Posterior vena cava (tissue), 2 donors: Measurements from ENCODE around the gene PDE6G. TPM values are rescaled to one million over a fixed set of nuclear protein-coding genes. Genes with fewer than 3 reads are reported as not detected.
A peak's percentile ranks its signal among the peaks of the same experiment; 100 is the strongest.
"Not testable (repeated sequence)": the region's sequence is repeated elsewhere in the genome, so short reads cannot be mapped to it uniquely, and the experiment has no call there.

Source experiments
- DNase-seq: peaks from one replicate; pipeline ENCODE4 v3.0.0-alpha.2; 2020; ENCODE audit warnings: low spot score
- intact Hi-C, 2 donors: fragments of 100-400 bp; cut with DNase I; formaldehyde crosslinking; loops; one replicate each; pipeline versions ENCODE4 v1.14.1 to v1.14.2; 2022 to 2023
- total RNA-seq, 2 donors: library from RNA; stranded (reverse); fragmentation: NEBNext Ultra II Directional; extraction: Animal tissue kit (Norgen Biotek cat#: 25700); gene quantifications; one replicate each; pipeline ENCODE4 v1.2.1, GENCODE V29; 2021
- donor health status: DM: yes; HTN: yes; CAD: no.
- donor health status: DM: yes; HTN: yes; CAD: no.

Gene PDE6G
- total RNA-seq, 2 donors from 2014 or later = not detected

DNA sequence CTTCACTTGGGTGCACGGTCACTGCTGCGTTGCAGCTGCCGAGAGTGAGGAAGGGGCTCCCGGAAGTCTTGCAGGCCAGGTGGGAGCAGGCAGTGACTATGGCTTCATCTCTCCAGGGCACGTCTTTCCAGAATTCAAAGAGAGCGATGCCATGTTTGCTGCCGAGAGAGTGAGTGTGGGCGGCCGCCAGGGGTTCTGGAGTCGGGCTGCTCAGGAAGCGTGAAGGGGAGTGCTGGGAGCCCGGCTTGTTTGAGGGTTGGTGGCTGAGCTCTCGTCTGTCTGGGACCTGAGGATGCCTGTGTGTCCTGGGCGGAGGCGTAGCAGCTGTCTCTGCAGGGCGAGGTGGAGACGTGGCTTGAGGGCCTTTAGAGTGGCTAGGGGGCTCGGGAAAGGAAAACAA lies 33.7 kb upstream of the PDE6G start:
- intact Hi-C loops = no loop called here
- DNase-seq = no peak

DNA sequence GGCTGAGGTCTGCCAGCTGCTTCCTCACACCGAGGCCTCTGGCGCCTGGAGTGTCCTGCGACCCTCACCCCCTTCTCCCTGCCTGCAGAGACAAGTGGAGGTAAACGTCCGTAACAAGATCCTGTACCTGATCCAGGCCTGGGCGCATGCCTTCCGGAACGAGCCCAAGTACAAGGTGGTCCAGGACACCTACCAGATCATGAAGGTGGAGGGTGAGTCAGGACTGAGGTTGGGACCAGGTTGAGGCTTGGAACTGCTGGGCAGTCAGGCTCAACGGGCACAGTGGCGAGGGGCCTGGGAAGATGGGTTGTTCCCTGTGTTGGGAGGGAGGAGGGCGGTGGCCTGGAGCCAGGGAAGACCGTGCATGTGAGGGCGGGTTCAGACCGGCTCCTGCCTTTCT lies 32.3 kb upstream of the PDE6G start:
- intact Hi-C loops = no loop called here
- peak; percentile 73 for DNase-seq

DNA sequence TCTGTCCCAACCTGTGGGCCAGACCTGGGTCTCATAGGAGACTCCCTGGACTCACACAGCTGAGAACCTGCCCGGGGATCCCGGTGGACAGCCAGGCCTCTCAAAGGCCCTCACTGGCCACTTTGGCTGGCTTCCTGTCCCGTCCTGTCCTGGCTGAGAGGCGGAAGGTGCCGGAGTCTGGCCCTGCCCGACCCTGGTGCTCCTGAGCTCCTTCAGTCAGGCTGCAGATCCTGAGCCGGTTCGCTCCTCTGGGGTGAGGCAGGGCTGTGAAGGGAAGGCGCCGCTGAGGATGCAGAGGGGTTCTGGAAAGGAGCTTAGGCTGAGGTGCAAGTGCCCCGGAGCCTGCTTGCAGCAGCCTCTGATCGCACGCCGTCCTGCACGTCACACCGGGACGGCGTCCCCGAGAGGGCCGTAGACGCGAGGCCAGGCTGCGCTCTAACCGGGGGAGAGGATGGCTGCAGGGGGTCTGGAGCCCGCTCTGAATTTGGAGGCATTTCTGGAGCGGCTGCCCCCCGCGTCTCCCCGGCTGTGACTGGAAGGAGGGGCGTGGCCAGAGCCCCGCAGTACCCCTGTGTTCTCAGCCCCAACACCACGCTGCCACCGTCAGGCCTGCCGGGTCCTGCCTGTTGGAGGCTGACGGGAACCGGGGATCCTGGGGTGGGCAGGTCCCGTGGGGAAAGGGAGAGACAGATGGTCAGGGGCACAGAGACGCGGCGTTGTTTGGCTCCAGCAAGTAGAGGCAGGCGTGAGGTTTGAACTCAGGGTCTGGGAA lies 31.6 kb upstream of the PDE6G start:
- no peak for DNase-seq
- intact Hi-C loops = no loop called here

DNA sequence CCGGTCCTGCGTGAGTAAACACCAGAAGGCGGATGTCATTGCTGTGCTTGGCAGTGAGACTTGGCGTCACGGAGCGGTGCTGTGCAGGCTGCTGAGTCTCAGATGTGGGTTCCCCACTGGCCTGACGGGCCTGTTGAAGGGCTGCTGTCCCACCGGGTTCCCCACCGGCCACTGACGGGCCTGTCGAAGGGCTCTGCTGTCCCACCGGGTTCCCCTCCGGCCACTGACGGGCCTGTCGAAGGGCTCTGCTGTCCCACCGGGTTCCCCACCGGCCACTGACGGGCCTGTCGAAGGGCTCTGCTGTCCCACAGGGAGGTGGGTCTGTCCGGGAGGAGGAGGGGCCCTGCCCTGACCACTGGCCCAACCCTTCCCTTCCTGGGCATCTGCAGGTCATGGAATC lies 30.3 kb upstream of the PDE6G start:
- no peak for DNase-seq
- intact Hi-C loops = no loop called here

DNA sequence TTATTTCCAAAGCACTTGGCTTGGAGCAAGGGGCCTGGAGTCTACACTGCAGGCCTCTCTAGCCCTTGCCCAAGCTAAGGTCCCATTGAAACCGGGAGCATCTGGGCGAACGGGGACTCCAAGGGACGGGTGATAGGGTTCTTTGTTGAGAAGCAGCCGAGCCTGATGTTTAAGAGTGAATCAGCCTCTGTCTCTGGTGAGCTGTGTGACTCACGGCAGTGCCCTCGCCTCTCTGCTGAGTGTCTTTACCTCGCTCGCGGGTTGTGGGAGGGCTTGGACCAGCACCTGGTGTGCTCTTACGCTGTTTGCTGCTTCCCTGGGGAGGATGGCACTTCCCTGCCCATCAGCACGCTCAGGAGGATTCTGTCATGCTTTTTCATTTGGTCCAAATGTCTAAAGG lies 28.8 kb upstream of the PDE6G start:
- no peak for DNase-seq

DNA sequence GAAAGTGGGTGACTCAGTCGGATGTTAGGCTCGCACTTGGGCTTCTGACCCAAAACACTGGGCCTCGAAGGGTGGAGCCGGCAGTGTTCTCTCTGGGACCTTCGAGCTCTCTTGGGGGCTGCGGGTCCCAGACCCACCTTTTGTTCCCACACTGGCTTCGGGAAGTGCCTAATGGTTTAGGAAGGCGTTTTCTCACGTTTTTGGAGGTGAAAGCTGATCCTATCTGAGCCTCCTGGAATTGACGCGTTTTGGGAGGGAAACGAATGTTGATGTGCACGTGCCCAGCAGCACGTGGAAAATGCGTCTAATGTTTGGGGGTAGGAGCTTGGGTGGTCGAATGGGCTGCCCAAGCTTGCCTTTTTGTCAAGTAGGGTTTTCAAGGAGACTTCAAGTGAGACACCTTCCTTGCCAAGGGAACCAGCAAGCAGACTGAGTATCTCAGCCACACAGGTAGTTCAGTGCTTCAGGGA lies 28.1 kb upstream of the PDE6G start:
- DNase-seq = no peak
- intact Hi-C loops = no loop called here

More for the DNA sequence above, 28.8 kb upstream of the PDE6G start:
- intact Hi-C loops = no loop called here

DNA sequence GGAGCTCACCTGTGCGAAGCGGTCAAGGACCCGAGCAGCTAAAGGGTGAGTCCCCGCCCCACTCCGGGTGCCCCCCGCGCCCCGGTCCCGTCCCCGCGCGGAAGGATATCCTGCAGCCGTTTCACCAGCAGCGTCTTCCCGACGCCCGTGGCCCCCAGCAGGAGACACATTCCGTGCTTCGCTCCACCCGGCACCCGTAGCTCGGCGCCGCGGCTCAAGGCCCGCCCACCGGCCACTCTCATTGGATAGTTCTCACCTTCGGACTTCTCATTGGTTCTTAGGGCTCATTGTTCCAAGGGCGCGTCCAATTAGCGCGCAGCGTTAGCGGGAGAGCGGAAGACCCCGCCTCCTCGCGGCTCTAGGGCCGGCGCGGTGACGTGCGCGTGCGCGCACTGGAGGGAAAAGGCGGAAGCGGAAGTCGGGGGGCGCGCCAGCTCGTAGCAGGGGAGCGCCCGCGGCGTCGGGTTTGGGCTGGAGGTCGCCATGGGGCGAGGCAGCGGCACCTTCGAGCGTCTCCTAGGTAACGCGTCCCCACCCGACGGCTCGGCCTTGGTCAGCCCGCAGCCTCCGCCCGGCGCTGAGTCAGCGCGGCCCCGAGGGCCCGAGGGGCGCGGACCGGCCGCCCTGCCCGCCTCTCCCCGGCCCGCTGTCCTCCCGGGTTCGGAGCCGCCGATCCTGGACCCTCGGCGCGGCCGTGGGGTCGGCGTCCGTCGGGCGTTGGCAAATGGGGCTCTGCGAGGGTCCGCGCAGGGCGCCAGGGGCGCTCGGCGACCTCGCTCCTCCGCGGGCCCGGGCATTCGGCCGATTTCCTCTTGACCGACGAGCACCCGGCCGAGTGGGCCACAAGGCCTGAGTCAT lies 27.5 kb upstream of the PDE6G start, which contains the start of the genes ARL16 and HGS:
TSS of gene ARL16 (minus strand) at position 214 of the 858 bp plus-strand sequence. CDS start at position 170, 44 bp downstream.
TSS of gene HGS (plus strand) at position 428 of the 858 bp plus-strand sequence. CDS start at position 484, 56 bp downstream.
- peak; percentile 100 for DNase-seq
- intact Hi-C loops = no loop called here

DNA sequence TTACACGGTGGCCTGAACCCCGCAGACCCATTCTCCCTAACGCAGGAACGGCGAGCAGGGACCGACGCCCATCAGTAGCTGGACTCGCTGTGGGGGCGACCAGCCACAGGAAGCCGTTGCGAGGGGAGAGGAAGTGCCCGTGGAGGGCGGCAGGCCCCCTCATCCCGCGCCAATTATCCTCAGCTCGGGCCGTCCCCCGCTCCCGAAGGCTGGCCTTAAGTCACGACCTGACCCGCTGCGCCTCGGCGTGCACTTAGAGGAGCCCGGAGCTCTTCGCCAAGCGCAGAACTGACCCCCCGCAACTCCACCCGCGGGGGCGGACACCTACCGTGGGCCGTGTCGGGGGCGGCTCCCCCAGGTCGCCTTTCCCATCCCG lies 26.9 kb upstream of the PDE6G start:
- intact Hi-C loops = no loop called here
- DNase-seq = no peak

DNA sequence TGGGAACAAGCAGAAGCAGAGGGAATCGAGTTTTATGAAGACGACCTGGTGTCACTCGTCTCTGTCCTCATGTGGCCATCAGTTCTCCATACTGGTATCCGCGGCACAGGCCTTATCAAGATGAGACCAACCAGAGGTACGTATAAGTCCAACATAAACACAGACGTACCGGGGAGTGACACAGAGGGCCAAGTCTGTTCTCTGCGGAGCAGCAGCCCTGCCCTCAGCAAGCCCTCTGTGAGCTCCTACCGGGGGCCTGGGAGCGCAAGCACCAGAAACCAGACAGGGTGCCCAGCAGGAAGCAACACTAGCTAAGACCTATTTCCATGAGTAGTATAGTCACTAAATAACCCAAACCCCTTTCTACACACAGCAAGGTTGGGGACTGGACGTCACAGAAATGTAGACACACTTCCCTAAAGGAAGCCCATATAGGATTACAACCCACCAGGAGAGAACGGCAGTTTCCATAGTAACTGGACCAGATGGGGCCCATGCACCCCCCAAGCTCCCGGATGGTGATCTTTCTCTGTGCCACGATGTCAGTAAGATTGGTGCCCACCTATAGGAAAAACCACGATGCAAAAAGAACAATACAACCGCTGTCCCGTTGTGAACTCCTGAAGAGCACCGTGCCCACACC lies 26.3 kb upstream of the PDE6G start:
- intact Hi-C loops = no loop called here
- no peak for DNase-seq

DNA sequence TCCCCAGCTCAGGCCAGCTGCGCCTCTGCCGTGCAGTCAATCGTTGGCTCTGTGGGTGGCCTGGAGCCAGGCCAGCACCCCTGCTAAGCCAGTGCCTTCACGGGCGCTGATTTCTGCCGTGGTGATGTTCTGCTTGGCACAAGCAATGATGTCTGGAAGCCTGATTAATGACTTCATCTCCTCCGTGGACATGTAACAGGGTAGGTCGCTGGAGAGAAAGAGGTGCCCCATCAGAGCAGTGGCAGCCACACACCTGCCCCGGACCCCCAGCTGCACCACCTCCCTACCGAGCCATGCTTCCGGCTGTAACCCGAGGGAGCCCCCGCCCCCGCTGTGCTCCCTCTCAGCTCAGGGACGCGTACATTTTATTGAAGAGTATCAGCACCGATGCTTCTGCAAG lies 25.3 kb upstream of the PDE6G start:
- no peak for DNase-seq
- intact Hi-C loops = no loop called here

DNA sequence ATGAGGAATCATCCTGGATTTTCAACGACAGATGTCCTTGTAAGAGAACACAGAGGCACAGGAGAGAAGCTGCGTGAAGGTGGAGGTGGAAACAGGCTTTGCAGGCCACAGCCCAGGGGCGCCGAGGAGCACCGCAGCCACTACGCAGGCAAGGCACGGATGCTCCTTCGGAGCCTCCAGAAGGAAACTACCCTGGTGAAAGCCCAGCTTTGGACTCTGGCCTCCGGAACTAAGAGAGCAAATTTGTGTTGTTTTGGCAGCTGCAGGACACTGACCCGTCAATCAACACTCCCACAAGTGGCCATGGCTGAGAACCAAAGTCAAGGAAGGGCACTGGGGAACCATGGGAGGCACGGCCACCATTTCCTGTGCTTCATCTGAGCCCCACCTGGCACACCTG lies 23.8 kb upstream of the PDE6G start:
- intact Hi-C loops = no loop called here
- DNase-seq = no peak

DNA sequence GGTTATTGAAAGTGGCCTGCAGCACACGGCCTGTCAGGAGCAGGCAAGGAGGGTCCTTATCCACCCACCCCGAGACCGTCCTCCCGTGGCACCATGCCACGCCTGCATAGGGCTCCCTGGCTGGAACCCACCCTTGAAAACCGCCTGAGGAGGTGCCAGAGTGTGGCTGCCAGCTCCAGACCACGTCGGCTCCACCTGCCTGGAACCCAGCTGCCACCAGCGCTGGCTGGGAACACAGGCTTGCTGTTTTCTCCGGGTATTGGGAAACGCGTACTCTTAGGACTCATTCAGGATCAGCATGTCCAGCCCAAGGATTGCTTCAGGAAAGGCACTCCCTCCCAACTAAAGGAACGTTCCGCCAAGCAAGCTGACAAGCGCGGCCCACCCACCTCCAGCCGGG lies 20.6 kb upstream of the PDE6G start:
- no peak for DNase-seq
- intact Hi-C loops = no loop called here

DNA sequence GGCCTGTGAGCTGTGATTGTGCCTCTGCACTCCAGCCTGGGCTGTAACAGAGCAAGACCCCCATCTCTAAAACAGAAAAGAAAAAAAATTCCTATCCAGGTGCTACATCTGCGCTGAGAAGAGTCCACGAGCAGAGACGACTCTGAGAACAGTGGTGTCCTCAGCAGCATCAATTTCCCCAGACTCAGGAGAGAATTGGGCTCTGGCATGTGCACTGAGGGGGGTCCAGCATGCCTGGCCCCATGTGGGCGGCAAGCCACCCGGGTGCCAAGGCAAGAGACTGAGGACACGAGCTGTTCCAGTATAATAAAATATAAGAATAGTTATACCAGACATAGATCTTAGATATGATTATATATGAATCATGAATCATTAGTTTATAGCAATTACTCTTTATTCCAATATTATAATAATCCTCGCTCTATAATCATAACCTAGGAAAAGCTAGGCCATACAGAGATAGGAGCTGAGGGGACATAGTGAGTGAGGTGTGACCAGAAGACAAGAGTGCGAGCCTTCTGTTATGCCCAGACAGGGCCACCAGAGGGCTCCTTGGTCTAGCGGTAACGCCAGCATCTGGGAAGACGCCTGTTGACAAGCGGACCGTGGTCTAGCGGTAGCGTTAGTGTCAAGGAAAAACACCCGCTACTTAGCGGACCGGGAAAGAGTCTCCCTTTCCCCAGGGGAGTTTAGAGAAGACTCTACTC lies 19.3 kb upstream of the PDE6G start:
- intact Hi-C loops = not testable (repeated sequence)

DNA sequence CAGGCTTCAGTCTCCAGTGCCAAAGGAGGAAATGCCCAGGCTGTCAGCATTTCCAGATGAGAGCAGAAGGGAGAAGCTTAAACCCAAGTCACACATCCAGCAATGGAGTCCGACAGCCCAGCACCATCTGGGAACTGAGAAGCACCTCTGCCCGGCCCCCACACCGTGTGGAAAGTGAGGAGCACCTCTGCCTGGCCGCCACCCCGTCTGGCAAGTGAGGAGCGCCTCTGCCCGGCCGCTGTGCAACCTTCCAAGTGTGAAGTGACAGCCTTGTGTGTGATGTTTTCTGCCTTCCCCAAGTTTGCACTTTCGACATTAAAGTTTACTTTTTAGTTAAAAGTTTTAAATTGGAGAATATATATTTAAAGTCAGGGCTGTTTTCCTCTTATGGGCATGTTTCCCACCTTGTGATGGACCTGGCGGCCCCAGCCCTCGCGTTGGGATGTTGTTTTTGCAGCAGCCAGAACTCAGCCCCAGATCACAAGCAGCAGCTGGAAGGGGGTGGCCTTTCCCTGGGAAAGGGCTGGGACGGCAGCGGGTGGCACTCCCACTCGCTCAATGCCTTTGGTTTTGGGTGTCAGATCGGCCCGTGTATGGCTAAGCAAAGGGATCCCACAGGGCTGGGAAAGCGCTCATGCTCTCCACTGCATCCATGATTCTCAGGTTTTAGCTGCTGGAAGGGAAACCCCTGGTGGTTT lies 17.4 kb upstream of the PDE6G start:
- intact Hi-C loops = no loop called here
- no peak for DNase-seq

More for the DNA sequence above, 19.3 kb upstream of the PDE6G start:
- DNase-seq = not testable (repeated sequence)

DNA sequence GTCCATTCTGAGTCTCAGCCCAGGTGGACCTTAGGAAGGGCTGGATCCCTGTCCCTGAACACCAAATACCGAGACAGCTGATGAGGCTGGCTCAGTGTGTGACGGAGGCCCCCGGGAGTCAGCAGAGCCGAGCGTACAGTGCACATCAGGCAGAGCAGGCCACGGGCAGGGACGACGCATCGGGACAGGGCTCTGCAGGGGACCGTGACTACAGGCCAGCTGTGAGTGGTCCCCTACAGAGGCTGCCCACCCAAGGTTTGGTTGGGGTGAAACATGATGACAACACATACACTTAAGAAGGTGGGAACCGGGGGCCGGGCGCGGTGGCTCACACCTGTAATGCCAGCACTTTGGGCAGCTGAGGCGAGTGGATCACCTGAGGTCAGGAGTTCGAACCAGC lies 16.6 kb upstream of the PDE6G start:
- intact Hi-C loops = no loop called here
- DNase-seq = no peak

DNA sequence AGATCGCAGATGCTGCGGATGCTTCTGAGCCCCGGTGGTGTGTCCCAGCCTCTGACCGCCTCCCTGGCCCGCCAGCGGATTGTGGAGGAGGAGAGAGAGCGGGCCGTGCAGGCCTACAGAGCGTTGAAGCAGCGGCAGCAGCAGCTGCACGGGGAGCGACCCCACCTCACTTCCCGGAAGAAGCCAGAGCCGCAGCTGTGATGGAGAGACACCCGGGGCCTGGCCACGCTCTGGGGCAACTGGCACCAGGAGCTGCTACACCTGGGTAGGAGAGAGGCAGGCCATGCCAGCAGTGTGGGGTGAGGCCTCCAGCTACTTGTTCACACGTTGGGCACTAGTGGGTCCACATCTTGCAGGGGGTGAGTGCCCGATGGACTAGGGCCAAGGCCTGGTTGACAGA lies 16.2 kb upstream of the PDE6G start:
- no peak for DNase-seq
- intact Hi-C loops = no loop called here

DNA sequence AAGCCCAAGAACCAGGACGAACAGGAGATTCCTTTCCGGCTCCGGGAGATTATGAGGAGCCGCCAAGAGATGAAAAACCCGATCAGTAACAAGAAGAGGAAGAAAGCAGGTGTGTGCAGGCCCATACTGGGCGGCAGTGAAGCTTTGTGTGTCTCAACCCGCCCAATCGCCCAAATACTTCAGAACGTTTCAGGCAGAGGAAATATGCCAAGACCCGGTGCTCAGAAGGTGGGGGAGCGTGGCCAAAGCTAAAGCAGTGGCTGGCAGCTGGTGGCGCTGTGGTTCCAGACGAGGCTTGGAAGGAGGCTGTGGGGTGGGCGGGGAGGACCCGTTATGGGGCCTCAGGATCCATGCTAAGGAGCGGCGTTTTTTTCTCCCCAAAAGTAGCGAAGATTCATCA lies 11.4 kb upstream of the PDE6G start:
- no peak for DNase-seq
- intact Hi-C loops = no loop called here

DNA sequence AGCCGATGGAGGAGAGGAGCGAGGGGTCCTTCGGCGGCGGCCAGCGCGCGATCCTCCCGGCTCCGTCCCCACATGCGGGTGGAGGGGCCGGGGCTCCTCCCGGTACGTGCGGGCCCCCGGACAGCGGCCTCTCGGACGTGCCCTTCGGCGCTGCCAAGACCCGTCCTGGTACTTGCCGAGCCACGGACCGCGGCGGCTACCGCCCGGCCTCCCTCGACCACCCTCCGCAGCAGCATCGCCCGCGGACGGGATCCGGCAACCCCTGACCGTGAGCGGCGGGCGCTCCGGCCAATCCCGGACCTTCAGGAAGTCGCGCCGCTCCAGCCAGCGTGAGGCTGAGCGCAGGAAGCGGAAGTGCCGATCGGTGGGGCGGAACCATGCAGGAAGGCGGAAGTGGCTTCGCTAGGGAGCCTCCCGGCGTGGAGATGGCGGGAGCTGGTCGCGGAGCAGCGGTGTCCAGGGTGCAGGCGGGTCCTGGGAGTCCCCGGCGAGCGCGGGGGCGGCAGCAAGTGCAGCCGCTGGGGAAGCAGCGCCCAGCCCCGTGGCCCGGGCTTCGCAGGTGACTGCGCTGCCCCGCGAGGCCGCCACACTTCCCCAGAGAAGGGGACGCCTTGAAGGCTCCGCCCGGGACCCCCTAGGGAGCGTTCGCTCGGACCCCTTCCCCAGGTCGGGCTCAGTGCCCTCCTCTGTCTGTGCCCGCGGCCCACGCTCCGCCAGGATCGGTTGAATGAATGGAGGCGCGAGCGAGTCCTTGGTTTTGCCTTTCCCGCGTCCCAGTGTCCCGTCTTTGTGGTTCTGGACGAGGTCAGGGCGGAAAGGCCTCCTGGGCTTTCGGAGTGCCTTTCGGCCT lies 10.2 kb upstream of the PDE6G start, which contains the start of the genes CCDC137 and OXLD1:
TSS of gene CCDC137 (plus strand) at position 396 of the 850 bp plus-strand sequence. CDS start at position 426, 30 bp downstream.
TSS of gene OXLD1 (minus strand) at position 264 of the 850 bp plus-strand sequence. CDS start at position 236, 28 bp downstream.
- DNase-seq = peak; percentile 99
- intact Hi-C loops = no loop called here
